Activated naive CD4-positive, alpha-beta T cell treated with anti-CD3 and anti-CD28 coated beads, Interleukin-2, amount 50 U/mL, for 72 hours (primary cell): ENCODE measurements around the gene PLSCR2. TPM values are rescaled to one million over a fixed set of nuclear protein-coding genes. Genes with fewer than 3 reads are reported as not detected.
"Not testable (repeated sequence)": the region's sequence is repeated elsewhere in the genome, so short reads cannot be mapped to it uniquely, and the experiment has no call there.

Source experiments
- ATAC-seq, 2 donors: fragments of 150-1000 bp; cut with Tn5 transposase; 2 replicates each; pipeline ENCODE4 v1.10.0; 2021; ENCODE audit warnings: mild to moderate bottlenecking in 2 of 2, moderate library complexity in 2 of 2
- DNase-seq, 2 donors: peaks; one replicate each; pipeline ENCODE4 v3.0.0; 2021 to 2022; ENCODE audit warnings: low spot score in 2 of 2
- H3K27ac Mint-ChIP-seq, 2 donors: one replicate each; pipeline ENCODE4 v1.8.0; 2022; ENCODE audit warnings: mild to moderate bottlenecking in 2 of 2, mixed read lengths in 2 of 2
- H3K36me3 Mint-ChIP-seq, 2 donors: one replicate each; pipeline ENCODE4 v1.8.0; 2022; ENCODE audit warnings: mixed read lengths in 2 of 2
- H3K9me3 Mint-ChIP-seq, 2 donors: one replicate each; pipeline ENCODE4 v1.8.0; 2022; ENCODE audit warnings: mixed read lengths in 2 of 2
- total RNA-seq, 2 donors: library from RNA; stranded (reverse); gene quantifications; one replicate each; pipeline ENCODE4 v1.2.3, GENCODE V29; 2022

Gene PLSCR2
- total RNA-seq, 2 donors from 2014 or later, result not detected

DNA sequence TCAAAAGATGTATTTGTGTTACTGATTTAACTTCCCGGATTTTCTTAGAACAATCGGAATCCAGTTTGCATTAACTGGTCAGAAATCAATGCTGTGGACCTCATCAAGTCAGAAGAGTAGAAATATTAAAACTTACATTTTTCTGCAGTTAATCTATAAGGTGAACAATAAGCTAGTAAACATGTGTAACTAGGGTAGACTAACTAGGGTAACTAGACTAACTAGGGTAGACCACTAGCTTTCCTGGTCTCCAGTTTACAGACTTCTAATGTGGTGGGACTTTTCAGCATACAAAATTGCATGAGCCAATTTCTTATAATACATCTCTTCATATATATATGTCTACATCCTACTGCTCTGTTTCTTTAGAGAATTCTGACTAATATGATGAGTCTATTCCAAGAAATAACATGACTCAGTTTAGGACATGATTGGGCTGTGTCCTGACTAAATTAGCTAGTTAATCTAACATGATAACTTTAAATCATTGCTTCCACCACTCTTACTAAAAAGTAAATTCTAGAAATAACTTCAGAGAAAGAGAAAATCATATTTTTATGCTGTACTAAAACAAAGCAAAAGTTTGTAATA lies 5.3 kb downstream of the PLSCR2 start:
- ATAC-seq, result peak; percentile 61 to 89
- Mint-ChIP-seq H3K27ac (peak overlapping the region in 1 of 2 donors; percentile 15), H3K9me3 (no peaks in the 10 kb centered on the region), H3K36me3 (peaks cover 0 to 5% of the 10 kb centered on the region in 2 donors)
- DNase-seq, result no peak

DNA sequence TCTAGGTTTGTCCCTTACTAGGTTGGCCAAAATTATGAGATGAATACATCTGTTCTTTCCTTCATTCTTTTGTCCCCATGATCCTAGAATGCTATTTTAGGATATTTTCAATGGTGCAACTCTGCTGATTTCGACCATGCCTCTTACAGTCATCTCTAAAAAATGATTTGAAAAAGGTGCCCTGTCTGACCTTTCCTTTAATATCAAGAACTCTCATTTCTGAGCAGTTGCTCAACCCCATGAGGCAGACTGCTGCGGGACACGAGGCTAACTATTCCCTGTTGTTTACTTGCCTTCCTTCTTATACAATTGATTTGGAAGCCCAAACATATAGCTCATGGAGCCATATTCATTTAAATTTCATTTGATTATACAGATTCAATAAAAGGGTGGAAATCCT lies 14.6 kb downstream of the PLSCR2 start:
- ATAC-seq, result no peak
- Mint-ChIP-seq H3K27ac (no peak overlapping the region), H3K36me3 (no peaks in the 10 kb centered on the region), H3K9me3 (no peaks in the 10 kb centered on the region)
- DNase-seq, result no peak

DNA sequence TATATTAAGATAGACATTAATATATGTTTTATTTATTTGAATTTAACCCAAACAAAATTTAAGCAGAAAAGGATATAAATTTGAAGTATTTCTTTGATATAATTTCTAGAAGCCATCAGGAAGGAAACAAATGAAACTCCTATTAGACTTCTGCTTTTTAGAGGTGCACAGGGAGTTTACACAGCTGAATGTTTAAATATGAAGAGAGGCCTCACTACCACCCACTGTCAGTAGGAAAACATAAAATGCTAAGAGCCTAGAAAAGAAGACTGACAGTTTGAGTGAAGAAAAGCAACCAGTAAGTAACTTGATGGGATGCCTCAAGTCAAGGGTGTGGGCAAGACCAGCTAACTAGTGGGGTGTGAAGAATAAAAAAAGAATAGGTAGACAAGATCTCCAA lies 19.7 kb downstream of the PLSCR2 start:
- DNase-seq, result no peak
- Mint-ChIP-seq H3K27ac (peak overlapping the region in 1 of 2 donors; percentile 23), H3K9me3 (peaks cover 15 to 17% of the 10 kb centered on the region in 2 donors), H3K36me3 (peaks cover 12 to 22% of the 10 kb centered on the region in 2 donors)
- ATAC-seq, result no peak

DNA sequence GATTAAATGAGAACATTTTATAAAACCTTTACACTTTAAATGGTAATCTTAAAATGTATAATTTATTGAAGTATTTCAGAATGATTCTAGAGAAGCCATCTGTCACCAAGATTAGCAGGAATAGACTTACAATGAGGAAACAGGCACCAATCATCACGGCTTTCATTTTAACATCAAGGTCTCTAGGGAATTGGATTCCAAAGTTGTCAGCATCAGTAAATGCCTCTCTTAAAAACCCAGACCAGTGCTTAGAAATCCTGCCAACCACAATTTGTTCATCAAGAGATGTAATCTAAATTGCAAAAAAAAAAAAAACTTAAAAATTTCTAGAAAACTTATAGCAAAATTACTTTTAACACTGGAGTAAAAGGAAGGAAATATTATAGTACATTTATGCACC lies 20.3 kb downstream of the PLSCR2 start:
- H3K27ac Mint-ChIP-seq, result no peak overlapping the region
- DNase-seq (no peak), ATAC-seq (no peak)
- peaks cover 17 to 20% of the 10 kb centered on the region in 2 donors for H3K9me3 Mint-ChIP-seq
- peaks cover 12 to 22% of the 10 kb centered on the region in 2 donors for H3K36me3 Mint-ChIP-seq

DNA sequence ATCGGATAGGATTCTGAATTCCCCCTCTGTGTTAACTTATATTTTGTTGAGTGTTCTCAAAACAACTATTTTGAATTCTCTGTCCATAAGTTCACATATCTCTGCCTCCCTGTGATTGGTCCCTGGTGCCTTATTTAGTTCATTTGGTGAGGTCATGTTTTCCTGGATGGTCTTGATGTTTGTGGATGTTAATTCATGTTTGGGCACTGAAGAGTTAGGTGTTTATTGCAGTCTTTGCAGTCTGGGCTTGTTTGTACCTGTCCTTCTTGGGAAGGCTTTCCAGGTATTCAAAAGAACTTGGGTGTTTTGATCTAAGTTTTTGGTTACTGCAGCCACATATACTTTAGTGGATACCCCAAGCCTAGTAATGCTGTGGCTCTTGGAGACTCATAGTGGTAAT lies 23.3 kb downstream of the PLSCR2 start:
- DNase-seq (no peak), ATAC-seq (no peak)
- Mint-ChIP-seq H3K27ac (no peak overlapping the region), H3K9me3 (peaks cover 17 to 20% of the 10 kb centered on the region in 2 donors), H3K36me3 (peaks cover 12 to 22% of the 10 kb centered on the region in 2 donors)

DNA sequence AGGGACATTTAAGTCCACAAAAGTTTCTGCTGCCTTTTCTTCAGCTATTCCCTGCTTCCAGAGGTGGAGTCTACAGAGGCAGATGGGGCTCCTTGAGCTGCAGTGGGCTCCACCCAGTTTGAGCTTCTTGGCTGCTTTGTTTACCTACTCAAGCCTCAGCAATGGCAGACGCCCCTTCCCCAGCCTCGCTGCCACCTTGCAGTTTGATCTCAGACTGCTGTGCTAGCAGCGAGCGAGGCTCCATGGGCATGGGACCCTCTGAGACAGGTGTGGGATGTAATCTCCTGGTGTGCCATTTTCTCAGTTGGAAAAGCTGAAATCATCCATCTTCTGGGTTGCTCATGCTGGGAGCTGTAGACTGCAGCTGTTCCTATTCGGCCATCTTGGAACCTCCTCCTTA lies 29.1 kb downstream of the PLSCR2 start:
- not testable (repeated sequence) for DNase-seq, ATAC-seq, H3K27ac Mint-ChIP-seq
- Mint-ChIP-seq H3K36me3 (peaks cover 14 to 32% of the 10 kb centered on the region in 2 donors), H3K9me3 (peaks cover 10 to 22% of the 10 kb centered on the region in 2 donors)

DNA sequence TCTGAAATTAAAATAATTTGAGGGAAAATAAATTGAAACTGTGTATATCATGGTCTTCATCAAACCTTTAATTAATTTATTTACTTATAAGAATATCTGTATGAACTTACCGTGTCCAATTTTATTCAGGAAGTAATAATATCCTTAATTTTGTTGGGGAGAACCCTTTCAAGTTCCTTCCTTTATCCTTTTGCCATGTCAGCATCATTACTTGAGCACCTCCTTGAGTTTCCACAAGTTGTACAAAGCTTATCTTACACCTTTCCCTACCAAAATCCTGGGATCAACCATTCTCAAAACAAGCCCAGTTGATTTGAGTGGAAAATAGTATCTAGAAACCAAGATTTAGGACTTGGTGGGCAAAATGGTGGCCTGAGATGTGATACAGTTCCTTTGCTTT lies 37.3 kb downstream of the PLSCR2 start:
- Mint-ChIP-seq H3K36me3 (peaks cover 6 to 13% of the 10 kb centered on the region in 2 donors), H3K27ac (no peak overlapping the region), H3K9me3 (peaks cover 4 to 9% of the 10 kb centered on the region in 2 donors)
- ATAC-seq (no peak), DNase-seq (no peak)

DNA sequence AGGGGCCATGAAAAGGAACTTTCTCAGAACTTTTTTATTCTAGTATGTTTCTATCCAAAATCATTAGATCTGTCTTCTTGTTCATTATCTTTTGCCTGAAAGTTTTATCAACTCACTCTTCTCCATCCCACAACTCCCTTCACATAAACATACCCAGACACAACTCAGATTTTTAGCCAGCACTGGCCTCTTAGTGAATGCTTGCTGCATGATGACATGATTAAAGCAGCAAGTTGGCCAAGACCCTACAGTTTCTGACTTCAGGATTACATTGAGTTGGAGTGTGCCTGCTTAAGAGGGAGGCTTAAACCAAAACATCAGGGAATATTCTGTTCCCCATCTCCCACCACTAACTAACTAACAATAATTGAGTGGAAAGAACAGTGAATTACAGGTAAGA lies 38.1 kb downstream of the PLSCR2 start:
- H3K36me3 Mint-ChIP-seq, result peaks cover 0 to 6% of the 10 kb centered on the region in 2 donors
- H3K27ac Mint-ChIP-seq, result no peak overlapping the region

DNA sequence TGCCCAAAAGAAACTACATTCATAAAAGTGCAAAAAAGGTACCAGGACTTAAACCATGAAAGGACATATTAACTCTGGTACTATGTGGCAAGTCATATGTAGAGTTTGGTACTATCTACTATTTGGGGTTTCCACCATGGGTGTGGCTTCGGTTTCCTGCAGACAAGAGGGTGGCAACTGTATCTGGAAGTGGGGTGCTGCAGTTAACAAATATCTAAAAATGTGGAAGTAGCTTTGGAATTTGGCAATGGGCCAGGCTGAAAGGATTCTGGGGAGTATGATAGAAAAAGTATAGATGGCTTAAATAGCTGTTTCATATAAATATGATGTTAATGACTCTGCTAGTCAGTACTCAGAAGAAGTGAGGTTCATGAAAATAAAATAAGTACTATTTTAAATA lies 44.0 kb downstream of the PLSCR2 start:
- H3K36me3 Mint-ChIP-seq, result peaks cover 0 to 6% of the 10 kb centered on the region in 2 donors
- no peak overlapping the region for H3K27ac Mint-ChIP-seq
- ATAC-seq, result no peak
- H3K9me3 Mint-ChIP-seq, result peaks cover 0 to 5% of the 10 kb centered on the region in 2 donors
- DNase-seq, result no peak

More for the DNA sequence above, 38.1 kb downstream of the PLSCR2 start:
- DNase-seq (no peak), ATAC-seq (no peak)
- peaks cover 4 to 9% of the 10 kb centered on the region in 2 donors for H3K9me3 Mint-ChIP-seq

DNA sequence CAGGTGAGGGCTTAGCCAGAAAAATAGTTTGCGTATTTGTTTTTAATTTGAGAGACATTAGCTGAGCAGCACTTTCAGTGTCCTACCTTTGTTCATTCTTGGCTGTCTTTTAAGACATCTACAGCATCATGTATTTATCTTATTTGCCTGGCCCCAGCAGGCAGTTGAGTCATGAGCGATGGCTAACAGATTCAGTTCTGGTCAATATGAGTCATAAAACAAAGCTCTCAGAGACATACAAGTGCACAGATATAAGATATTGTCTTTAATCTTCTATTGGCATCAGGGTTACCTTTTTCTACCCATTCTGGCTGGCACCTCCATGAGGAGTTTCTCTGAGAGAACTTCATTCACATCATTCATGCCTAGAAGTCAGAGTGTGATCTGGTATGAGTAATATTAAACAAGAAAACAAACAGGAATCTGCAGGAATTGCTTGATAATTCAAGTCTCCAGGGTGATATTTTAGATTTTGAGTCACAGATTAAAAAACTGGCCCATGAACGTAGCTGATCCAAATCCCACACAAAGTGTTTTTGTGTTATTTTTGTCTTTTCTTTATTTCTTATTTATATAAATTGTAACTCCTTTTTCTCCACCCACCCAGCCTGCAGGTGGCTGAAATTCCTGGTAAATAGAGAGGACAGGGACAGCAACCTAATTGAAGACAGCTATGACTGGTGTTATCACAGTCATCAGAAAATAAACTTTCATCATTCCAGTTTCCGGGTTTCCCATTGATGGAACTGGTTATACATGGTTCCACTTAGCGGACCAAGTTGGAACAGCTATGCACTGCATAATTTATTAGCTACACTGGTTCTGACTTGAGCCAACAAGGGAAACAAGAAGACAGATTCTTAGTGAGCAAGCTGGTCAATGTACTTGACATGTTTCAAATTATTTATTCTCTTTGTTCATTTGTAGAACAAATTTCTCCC lies 47.3 kb downstream of the PLSCR2 start:
- ATAC-seq (peak in 1 of 2 donors; percentile 28), DNase-seq (no peak)
- H3K9me3 Mint-ChIP-seq, result no peaks in the 10 kb centered on the region
- no peak overlapping the region for H3K27ac Mint-ChIP-seq
- H3K36me3 Mint-ChIP-seq, result no peaks in the 10 kb centered on the region

DNA sequence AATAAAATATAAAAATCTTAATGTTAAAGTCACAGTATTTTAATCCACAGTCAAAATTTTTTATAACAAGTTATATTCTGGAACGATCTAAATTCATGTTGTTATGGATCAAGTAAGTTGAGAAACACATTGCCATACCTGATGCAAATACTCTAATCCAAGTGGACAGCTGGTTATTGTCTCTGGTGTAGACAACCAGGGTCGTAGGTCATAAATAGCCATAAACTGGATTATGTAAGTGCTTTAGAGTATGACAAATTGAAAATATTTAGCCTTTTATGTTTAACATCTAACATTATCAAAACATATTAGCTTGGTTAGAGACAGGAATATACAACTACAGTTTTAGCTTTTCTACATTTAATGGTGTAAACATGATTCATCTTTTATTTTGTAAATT lies 53.0 kb downstream of the PLSCR2 start:
- Mint-ChIP-seq H3K27ac (no peak overlapping the region), H3K9me3 (peaks cover 11 to 17% of the 10 kb centered on the region in 2 donors), H3K36me3 (peaks cover 9 to 12% of the 10 kb centered on the region in 2 donors)
- ATAC-seq, result no peak
- DNase-seq, result no peak

DNA sequence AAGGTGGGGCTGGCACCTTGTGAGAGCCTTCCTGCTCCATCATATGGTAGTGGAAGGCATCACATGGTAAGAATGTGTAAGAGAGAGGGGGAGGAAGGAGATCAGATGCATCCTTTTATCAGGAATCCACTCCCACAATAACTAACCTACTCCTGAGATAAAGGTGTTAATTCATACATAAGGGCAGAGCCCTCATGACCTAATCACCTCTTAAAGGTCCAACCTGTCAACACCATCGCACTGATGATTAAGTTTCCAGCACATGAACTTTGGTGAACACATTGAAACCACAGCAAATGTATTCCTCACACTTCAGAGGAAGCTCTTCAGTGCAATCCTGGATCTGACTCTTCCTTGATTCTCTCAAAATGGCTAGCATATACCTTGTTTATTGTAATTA lies 55.4 kb downstream of the PLSCR2 start:
- Mint-ChIP-seq H3K27ac (no peak overlapping the region), H3K36me3 (peaks cover 9 to 13% of the 10 kb centered on the region in 2 donors), H3K9me3 (peaks cover 11 to 17% of the 10 kb centered on the region in 2 donors)
- ATAC-seq, result no peak
- DNase-seq, result no peak

DNA sequence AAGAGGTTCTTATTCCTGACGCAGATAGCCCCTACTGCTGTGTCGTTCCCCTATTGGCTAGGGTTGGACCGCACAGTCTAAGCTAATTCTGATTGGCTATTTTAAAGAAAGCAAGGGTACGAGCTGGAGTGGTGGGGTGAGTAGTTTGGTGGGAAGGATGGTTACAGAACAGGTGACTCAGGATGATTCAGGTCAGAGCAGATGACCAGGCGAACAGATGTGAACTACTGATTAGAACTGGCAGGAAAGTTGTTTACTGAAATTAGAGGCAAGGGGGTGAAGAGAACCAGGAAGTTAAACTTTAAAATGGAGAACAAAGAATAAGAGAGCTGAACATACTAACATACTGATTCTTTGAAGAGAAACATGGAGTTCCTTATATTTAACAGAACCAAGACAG lies 56.6 kb downstream of the PLSCR2 start:
- ATAC-seq, H3K27ac Mint-ChIP-seq, DNase-seq: not testable (repeated sequence)
- Mint-ChIP-seq H3K9me3 (peaks cover 11 to 17% of the 10 kb centered on the region in 2 donors), H3K36me3 (peaks cover 9 to 13% of the 10 kb centered on the region in 2 donors)

DNA sequence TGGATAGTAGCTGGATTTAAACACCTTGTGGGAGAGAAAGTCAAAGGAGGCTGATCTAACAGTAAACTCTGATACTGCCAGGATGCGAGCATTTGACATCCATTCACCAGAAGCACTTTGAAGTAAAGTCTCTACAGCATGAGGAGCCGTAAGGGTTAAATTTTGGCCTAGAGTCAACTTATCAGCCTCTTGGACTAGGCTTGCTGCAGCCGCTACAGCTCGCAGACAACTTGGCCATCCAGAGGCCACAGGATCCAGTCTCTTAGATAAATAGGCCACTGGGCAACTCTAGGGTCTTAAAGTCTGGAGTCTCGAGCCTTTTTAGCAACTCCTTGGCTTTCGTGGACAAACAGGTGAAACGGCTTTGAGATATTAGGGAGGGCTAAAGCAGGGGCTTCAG lies 61.4 kb downstream of the PLSCR2 start:
- DNase-seq, result no peak
- peaks cover 13 to 15% of the 10 kb centered on the region in 2 donors for H3K36me3 Mint-ChIP-seq

DNA sequence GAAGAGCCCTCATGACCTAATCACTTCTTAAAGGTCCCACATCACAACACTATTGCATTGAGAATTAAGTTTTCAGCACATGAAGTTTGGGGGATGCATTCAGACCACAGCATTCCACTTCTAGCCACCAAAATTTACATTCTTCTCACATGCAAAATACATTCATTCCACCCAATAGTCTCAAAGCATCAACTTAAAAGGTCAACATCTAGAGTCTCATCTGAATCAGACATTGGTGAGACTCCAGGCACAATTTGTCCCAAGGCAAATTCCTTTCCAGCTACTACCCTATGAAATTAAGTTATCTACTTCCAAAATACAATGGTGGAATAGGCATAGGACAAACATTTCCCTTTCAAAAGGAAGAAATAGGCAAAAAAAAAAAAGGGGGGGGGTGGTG lies 64.9 kb downstream of the PLSCR2 start:
- DNase-seq (no peak), ATAC-seq (no peak)
- Mint-ChIP-seq H3K9me3 (no peaks in the 10 kb centered on the region), H3K27ac (no peak overlapping the region), H3K36me3 (peaks cover 0 to 6% of the 10 kb centered on the region in 2 donors)

More for the DNA sequence above, 61.4 kb downstream of the PLSCR2 start:
- Mint-ChIP-seq H3K27ac (no peak overlapping the region), H3K9me3 (peaks cover 5 to 14% of the 10 kb centered on the region in 2 donors)
- no peak for ATAC-seq

DNA sequence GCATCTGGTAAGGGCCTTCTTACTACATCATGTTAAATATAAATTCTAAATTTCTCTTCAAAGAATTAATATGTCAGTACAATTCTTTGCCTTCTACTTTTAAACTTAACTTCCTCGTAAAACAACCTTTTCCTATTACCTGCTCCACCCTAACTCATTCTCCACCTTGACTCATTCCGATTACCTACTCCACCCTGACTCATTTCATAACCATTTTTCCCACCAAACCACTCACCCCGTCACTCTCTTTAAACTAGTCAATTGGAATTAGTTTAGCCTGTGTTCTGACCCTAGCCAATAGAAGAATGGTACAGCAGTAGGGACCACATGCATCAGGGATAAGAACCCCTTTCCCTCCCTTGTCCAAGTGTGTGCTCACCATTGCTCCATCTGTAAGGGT lies 65.6 kb downstream of the PLSCR2 start:
- DNase-seq (no peak), ATAC-seq (no peak)
- Mint-ChIP-seq H3K36me3 (peaks cover 0 to 6% of the 10 kb centered on the region in 2 donors), H3K9me3 (no peaks in the 10 kb centered on the region), H3K27ac (no peak overlapping the region)

DNA sequence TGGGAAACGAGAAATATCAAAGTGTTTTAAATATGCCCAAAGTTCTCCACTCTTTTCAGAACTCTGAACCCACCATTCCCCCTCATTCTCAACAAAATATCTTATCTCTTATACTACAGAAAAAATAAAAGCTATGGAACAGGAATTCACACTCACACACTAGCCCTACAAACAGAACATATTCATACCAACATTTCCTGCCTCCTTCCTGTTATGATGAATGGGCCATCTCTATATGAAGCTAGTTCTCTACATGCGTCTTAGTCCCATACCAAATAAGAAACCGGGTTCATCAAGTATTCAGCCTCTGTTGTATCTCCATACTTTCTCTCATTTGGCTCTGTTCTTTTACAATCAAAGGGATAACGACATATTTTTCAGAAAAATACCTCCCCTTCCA lies 72.6 kb downstream of the PLSCR2 start:
- Mint-ChIP-seq H3K27ac (no peak overlapping the region), H3K36me3 (no peaks in the 10 kb centered on the region), H3K9me3 (no peaks in the 10 kb centered on the region)
- no peak for DNase-seq
- peak in 1 of 2 donors; percentile 38 for ATAC-seq
